Medulla oblongata (tissue), 1 donor: ENCODE data around the gene SLC48A1.

ENCODE experiments used
- DNase-seq: peaks from one replicate; pipeline ENCODE4 v3.0.0-alpha.2; 2015; ENCODE audit errors: extremely low spot score

The SLC48A1 gene

DNA sequence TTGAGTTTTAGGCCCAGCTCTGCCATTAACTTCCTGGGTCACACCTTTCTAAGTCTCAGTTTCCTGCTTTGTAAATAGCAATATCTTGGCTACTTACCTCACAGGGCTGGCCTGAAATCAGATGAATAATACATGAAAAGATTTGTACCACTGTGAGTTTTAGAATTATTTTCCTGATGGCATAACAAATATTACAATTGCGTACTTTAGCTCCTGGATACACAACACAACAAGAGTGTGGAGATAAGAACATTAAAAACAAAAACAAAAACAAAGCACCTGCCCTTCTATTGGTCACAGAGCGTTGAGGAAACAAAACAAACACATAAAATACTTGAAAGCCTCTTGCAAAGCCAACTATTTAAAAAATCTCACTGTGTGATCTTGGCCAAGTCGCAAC is 51.6 kb downstream of the SLC48A1 start:
- DNase-seq: no peak

DNA sequence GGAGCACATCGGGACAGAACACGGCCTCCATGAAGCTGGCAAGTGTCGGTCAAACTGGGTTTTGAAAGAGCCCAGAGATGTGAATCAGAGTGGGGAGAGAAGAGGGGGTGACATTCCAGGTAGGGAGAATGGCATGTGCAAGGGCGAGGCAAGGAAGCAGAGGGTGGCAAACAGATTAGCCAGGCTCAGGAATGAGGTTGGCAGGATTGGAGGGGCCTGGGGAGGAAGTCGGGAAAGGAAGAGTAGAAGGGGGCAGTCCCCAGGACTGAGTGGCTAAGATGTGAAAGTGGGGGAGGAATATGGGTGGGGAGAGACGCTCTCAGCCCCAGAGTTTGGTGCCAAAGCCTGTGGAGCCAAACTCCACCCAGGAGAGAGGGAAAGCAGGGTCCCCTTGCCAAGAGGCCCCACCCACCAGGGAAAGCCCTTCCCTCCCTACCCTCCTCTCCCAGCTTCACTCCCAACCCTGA is 52.2 kb downstream of the SLC48A1 start:
- no peak for DNase-seq

DNA sequence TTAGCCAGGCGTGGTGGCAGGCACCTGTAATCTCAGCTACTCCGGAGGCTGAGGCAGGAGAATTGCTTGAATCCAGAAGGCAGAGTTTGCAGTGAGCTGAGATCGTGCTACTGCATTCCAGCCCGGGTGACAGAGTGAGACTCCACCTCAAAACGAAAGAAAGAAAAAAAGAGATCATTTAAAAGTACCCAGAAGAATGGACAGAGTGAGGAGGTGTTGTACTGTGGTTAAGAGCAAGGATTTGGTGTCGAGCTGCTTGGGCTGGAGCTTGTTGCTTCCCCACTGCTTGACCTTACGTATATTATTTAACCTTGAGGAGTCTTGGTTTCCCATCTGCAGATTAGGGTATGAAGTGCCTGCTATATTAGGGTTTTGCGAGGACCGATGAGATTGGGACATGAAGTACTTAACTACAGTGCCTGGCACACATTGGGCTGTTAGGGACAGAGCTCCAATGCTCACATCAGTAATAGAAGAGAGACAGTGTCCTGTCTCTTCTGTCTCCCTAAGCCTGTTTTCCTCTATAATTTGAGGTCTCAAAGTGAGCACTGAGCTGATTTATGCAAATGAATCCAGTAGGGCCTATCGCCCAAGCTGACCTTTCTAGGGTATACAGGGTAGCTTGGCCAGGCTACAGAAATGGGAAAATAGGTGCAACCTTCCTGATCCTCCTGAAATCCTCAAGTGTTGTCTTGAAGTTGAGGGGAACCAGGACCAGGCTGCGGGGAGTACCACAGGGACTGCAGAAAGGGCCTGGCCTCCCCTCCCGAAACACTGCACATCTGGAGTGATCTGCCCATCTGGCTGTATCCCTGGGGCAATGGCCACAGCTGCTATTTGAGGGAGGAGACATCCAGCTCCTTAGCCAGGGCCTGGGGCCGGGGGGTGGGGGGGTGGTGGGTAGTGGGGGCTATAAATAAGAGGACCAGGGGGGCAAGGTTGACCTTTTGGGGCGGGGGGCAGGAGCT is 55.3 kb downstream of the SLC48A1 start:
- DNase-seq: no peak

DNA sequence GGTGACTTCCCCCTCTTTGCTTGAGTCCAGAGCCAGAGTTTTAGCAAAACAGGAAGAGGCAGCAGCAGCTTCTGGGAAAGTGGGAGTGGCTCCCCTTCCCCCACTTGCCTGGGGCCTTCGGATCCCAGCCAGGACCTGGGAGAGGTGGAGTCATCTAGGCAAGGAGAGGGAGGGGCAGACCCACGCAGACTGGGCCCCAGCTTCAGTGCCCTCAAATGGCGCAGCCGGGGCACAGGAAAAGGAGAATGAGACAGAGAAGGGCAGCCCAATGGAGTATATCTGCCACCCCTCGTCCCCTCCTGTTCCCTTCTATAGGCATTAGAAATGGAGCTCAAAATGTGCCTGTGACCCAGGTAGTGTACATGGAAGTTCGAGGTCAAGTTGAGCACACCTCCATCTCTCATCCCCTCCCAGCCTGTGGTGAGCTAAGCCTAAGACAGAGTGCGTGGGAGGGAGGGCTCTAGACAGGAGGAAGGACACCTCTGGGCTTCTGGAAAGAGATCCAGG is 56.0 kb downstream of the SLC48A1 start:
- no peak for DNase-seq

DNA sequence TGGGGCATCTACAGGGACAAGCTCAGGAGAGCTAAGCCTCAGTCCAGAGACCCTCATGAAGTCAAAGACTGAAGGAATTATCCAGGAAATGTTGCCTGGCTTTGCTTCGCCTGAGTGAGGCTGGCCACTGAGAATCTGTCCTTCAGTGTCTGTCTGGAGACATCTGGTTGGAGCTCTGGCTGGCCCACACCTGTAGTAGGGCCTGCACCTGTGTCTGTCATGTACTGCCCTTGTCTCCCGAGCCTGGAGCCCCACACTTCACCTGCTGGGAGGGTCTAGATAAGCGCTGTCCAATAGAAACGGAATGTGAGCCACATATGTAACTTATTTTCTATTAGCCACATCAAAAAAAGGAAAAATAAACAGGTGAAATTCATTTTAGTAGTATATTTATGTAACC is 56.5 kb downstream of the SLC48A1 start:
- DNase-seq: no peak
